Right atrium auricular region (tissue), 2 donors: Measurements from ENCODE around the gene ZNF100. TPM values are rescaled to one million over a fixed set of nuclear protein-coding genes. Genes with fewer than 3 reads are reported as not detected.
"Not testable (repeated sequence)": the region's sequence is repeated elsewhere in the genome, so short reads cannot be mapped to it uniquely, and the experiment has no call there.

Source experiments
- DNase-seq: peaks from one replicate; pipeline ENCODE4 v3.0.0-alpha.2; 2019; ENCODE audit warnings: low spot score
- H3K27ac ChIP-seq, 2 donors: fragments of 200-600 bp; sonication (generic); 1 replicate in 1 of 2; 2 replicates in 1 of 2; pipeline ENCODE4 v1.5.1; 2016 to 2019
- H3K27me3 ChIP-seq, 2 donors: fragments of 200-600 bp; sonication (generic); one replicate each; pipeline versions ENCODE4 v1.5.1 to v1.6.0; 2017 to 2019
- H3K36me3 ChIP-seq: fragments of 200-600 bp; sonication (generic); one replicate; pipeline ENCODE4 v1.5.1; 2016
- H3K4me1 ChIP-seq, 2 donors: fragments of 200-600 bp; sonication (generic); one replicate each; pipeline versions ENCODE4 v1.5.1 to v1.6.0; 2017 to 2019
- H3K4me3 ChIP-seq, 2 donors: fragments of 200-600 bp; sonication (generic); 1 replicate in 1 of 2; 2 replicates in 1 of 2; pipeline ENCODE4 v1.5.1; 2017 to 2019; ENCODE audit warnings: mild to moderate bottlenecking in 1 of 2, moderate library complexity in 1 of 2
- H3K9me3 ChIP-seq, 2 donors: fragments of 200-600 bp; sonication (generic); one replicate each; pipeline ENCODE4 v1.5.1; 2019
- CTCF ChIP-seq, 2 donors: fragments of 200-600 bp; sonication (generic); IDR thresholded peaks; one replicate each; pipeline ENCODE4 v1.5.1; 2019; ENCODE audit warnings: antibody characterized with exemption in 2 of 2
- total RNA-seq, 2 donors: library from RNA; depleted of rRNA; stranded (reverse); fragments of >200 nt; gene quantifications; one replicate each; pipeline ENCODE4 v1.1.0, GENCODE V29; 2016

The ZNF100 gene
- 1 to 10 TPM; 2.2 to 2.8 TPM for total RNA-seq

GRCh38 chr19:21767065-21767800, at the start of gene ZNF100:
Gene ZNF100 (minus strand): TSS chr19:21767579. CDS start chr19:21767429, 150 bp downstream.
- Histone ChIP-seq H3K36me3 (peaks cover 15% of the 10 kb centered on the region), H3K4me1 (peaks cover 0 to 20% of the 10 kb centered on the region in 2 donors), H3K27ac (peak within 1 kb of the TSS; percentile 88 to 93), H3K9me3 (no peaks in the 10 kb centered on the region), H3K27me3 (no peaks in the 10 kb centered on the region), H3K4me3 (peak within 1 kb of the TSS; percentile 80 to 88)
- no peak for TF ChIP-seq CTCF (IDR thresholded peaks at IDR 0.05)
- DNase-seq: peak; percentile 96

DNA sequence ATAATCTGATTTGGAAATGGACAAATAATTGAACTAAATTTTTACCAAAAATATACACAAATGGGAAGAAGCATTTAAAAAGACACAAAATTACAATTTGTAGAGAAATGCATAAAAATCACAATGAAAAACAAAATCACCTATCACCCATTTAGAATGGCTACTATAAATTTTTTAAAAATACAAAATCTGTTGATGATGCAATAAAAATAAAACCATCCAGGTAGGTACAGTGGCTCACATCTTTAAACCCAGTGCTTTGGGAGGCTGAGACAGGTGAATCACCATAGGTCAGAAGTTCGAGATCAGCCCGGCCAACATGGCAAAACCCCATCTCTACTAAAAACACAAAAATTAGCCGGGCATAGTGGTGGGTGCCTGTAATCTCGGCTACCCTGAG, 45.1 kb upstream of the ZNF100 start:
- Histone ChIP-seq H3K27ac (no peak overlapping the region), H3K4me3 (no peak overlapping the region), H3K27me3 (no peaks in the 10 kb centered on the region), H3K4me1 (no peaks in the 10 kb centered on the region), H3K36me3 (peaks cover 91% of the 10 kb centered on the region), H3K9me3 (peaks cover 38 to 82% of the 10 kb centered on the region in 2 donors)
- no peak for TF ChIP-seq CTCF (IDR thresholded peaks at IDR 0.05)
- DNase-seq: no peak

DNA sequence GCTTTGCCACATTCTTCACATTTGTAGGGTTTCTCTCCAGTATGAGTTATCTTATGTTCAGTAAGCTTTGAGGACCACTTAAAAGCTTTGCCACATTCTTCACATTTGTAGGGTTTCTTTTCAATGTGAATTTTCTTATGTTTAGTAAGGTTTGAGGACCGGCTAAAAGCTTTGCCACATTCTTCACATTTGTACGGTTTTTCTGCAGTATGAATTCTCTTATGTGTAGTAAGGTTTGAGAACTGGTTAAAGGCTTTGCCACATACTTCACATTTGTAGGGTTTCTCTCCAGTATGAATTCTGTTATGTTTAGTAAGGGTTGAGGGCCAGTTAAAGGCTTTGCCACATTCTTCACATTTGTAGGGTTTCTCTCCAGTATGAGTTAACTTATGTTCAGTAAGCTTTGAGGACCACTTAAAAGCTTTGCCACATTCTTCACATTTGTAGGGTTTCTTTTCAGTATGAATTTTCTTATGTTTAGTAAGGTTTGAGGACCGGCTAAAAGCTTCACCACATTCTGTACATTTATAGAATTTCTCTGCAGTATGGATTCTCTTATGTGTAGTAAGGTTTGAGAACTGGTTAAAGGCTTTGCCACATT, 41.1 kb upstream of the ZNF100 start:
- H3K4me1 ChIP-seq, DNase-seq, H3K4me3 ChIP-seq, H3K27me3 ChIP-seq, H3K27ac ChIP-seq: not testable (repeated sequence)
- H3K36me3 ChIP-seq: peaks cover 55% of the 10 kb centered on the region
- peaks cover 47 to 99% of the 10 kb centered on the region in 2 donors for H3K9me3 ChIP-seq

- DNase-seq: no peak
- no peak for TF ChIP-seq CTCF (IDR thresholded peaks at IDR 0.05)
- H3K4me1 ChIP-seq: no peaks in the 10 kb centered on the region
- no peaks in the 10 kb centered on the region for H3K9me3 ChIP-seq
- H3K27me3 ChIP-seq: no peaks in the 10 kb centered on the region
- H3K36me3 ChIP-seq: no peaks in the 10 kb centered on the region
- H3K27ac ChIP-seq: no peak overlapping the region
- H3K4me3 ChIP-seq: no peak overlapping the region
Measured at GRCh38 chr19:21789466-21790085, 22.2 kb upstream of the ZNF100 start.

- no peaks in the 10 kb centered on the region for H3K4me1 ChIP-seq
- TF ChIP-seq CTCF (IDR thresholded peaks at IDR 0.05): no peak
- H3K9me3 ChIP-seq: no peaks in the 10 kb centered on the region
- DNase-seq: no peak
- H3K36me3 ChIP-seq: no peaks in the 10 kb centered on the region
- H3K27ac ChIP-seq: no peak overlapping the region
- H3K4me3 ChIP-seq: no peak overlapping the region
- no peaks in the 10 kb centered on the region for H3K27me3 ChIP-seq
Measured at GRCh38 chr19:21786936-21787335, 19.6 kb upstream of the ZNF100 start.

DNA sequence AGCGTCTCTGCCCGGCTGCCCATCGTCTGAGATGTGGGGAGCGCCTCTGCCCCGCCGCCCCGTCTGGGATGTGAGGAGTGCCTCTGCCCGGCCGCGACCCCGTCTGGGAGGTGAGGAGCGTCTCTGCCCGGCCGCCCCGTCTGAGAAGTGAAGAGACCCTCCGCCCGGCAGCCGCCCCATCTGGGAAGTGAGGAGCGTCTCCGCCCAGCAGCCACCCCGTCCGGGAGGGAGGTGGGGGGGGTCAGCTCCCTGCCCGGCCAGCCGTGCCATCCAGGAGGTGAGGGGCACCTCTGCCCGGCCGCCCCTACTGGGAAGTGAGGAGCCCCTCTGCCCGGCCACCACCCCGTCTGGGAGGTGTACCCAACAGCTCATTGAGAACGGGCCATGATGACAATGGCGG, 8.4 kb upstream of the ZNF100 start:
- H3K4me1 ChIP-seq, H3K9me3 ChIP-seq, H3K27ac ChIP-seq, H3K36me3 ChIP-seq, H3K27me3 ChIP-seq, H3K4me3 ChIP-seq, DNase-seq: not testable (repeated sequence)

DNA sequence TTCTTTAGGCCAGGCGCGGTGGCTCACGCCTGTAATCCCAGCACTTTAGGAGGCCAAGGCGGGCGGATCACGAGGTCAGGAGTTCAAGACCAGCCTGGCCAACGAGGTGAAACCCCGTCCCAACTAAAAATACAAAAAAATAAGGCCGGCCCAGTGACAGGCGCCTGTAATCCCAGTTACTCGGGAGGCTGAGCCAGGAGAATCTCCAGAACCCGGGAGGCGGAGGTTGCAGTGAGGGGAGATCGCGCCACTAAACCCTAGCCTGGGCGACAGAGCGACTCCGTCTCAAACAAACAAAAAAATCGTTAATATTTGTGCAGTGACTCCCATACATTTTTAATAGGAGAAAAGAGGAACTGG, 694 bp downstream of the ZNF100 start:
- not testable (repeated sequence) for H3K9me3 ChIP-seq, DNase-seq, H3K27me3 ChIP-seq
- Histone ChIP-seq H3K27ac (peak overlapping the region; percentile 88 to 93), H3K36me3 (peaks cover 20% of the 10 kb centered on the region), H3K4me3 (peak overlapping the region; percentile 80 to 88), H3K4me1 (peaks cover 0 to 20% of the 10 kb centered on the region in 2 donors)
